ENCODE data around the gene SLC26A3. TPM values are rescaled to one million over a fixed set of nuclear protein-coding genes. Genes with fewer than 3 reads are reported as not detected.
A peak's percentile ranks its signal among the peaks of the same experiment; 100 is the strongest.

Gene SLC26A3
- total and polyA plus RNA-seq, 9 donors = 0.07 to 10.8 (median 0.14) TPM; not detected in 4

DNA sequence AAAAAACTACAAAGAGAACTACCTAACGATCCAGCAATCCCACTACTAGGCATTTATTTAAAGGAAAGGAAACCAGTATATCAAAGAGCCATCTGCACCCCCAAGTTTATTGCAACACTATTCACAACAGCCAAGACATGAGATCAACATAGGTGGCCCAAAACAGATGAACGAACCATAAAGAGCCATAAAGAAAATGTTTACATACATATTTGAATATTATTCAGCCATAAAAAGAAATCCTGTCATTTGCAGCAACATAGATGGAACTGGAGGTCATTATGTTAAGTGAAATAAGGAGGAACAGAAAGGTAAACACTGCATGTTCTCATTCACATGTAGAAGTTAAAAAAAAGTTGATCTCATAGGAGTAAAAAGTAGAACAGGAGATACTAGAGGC, 15.6 kb upstream of the SLC26A3 start:
- no peak overlapping the region for H3K27ac ChIP-seq (ENCODE audit: low read length)
- WGBS (ENCODE audit: insufficient coverage) = no CpG with 5 or more reads among the region's 2 CpGs

DNA sequence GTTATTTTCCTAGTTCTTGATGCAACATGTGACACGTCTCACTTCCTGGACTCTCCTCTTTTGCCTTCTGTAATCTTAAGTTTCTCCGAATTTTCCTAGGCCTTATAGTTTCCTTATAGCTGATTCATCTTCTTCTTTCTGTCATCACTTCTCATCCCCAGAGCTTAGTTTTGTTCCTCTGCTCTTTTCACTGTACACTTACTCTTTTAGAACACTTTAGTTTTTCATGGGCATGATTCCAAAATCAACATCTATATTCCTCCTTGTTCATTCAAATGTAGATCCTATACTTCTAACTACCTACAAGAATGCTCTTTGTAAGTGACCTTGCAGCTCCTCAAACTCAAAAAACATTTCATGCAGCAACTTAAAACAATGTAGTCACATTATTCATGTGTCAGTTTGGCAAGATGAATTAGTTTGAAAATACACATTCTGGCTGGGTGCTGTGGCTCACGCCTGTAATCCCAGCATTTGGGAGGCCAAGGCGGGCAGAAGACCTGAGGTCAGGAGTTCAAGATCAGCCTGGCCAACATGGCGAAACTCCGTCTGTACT, 13.1 kb upstream of the SLC26A3 start:
- DNase-seq = peak; percentile 58
- 42% methylated on average over 6 of the region's 6 CpGs for WGBS (ENCODE audit: insufficient coverage)

More for the DNA sequence above, 15.6 kb upstream of the SLC26A3 start:
- no peak for DNase-seq
- no peaks in the 10 kb centered on the region for H3K36me3 ChIP-seq (ENCODE audit: control insufficient read depth, insufficient read depth, low read length)
- H3K4me1 ChIP-seq (ENCODE audit: control insufficient read depth, insufficient read depth, low read length) = no peaks in the 10 kb centered on the region
- no peaks in the 10 kb centered on the region for H3K9me3 ChIP-seq (replicated peaks; ENCODE audit: control insufficient read depth, low read depth, low read length)
- H3K4me3 ChIP-seq (ENCODE audit: low read length) = no peak overlapping the region
- H3K27me3 ChIP-seq (ENCODE audit: control insufficient read depth, insufficient read depth, low read length) = no peaks in the 10 kb centered on the region

DNA sequence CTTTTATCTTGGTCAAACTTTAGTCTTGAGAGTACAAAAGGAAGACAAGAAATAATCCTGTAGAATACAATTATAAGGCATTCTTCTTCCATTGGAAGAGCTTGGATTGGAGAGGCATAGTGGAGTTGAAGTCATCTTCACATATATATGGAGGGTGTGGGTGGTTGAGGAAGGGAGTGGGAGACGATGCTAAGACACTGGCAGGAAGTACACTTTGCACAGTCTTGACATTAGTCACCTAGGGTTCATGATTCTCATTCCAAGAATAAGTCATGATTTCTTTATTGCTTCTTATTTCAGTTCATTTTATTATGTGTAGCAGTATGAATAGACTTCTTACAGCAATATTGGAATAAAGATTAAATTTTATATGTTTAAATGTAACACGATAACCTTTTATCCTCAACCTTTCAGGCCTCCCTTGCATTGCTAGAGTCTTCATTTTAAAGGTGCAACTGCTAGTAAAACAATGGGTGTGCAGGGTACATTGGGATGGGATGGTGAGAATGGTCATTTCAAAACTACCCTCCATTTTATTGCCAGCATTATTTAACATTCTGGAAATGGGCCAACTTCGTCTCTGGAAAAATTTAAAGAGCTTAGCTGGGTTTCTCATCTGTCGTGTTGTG, 12.3 kb upstream of the SLC26A3 start:
- no CpG with 5 or more reads among the region's 4 CpGs for WGBS (ENCODE audit: insufficient coverage)
- no peak for DNase-seq
- no peaks in the 10 kb centered on the region for H3K36me3 ChIP-seq (ENCODE audit: control insufficient read depth, insufficient read depth, low read length)
- H3K27ac ChIP-seq (ENCODE audit: low read length) = no peak overlapping the region
- H3K4me1 ChIP-seq (ENCODE audit: control insufficient read depth, insufficient read depth, low read length) = no peaks in the 10 kb centered on the region
- no peaks in the 10 kb centered on the region for H3K27me3 ChIP-seq (ENCODE audit: control insufficient read depth, insufficient read depth, low read length)
- H3K9me3 ChIP-seq (replicated peaks; ENCODE audit: control insufficient read depth, low read depth, low read length) = no peaks in the 10 kb centered on the region
- H3K4me3 ChIP-seq (ENCODE audit: low read length) = no peak overlapping the region

More for the DNA sequence above, 13.1 kb upstream of the SLC26A3 start:
- Histone ChIP-seq H3K27me3 (ENCODE audit: control insufficient read depth, insufficient read depth, low read length) (no peaks in the 10 kb centered on the region), H3K4me3 (ENCODE audit: low read length) (no peak overlapping the region), H3K27ac (ENCODE audit: low read length) (no peak overlapping the region), H3K9me3 (replicated peaks; ENCODE audit: control insufficient read depth, low read depth, low read length) (no peaks in the 10 kb centered on the region), H3K36me3 (ENCODE audit: control insufficient read depth, insufficient read depth, low read length) (no peaks in the 10 kb centered on the region), H3K4me1 (ENCODE audit: control insufficient read depth, insufficient read depth, low read length) (no peaks in the 10 kb centered on the region)

DNA sequence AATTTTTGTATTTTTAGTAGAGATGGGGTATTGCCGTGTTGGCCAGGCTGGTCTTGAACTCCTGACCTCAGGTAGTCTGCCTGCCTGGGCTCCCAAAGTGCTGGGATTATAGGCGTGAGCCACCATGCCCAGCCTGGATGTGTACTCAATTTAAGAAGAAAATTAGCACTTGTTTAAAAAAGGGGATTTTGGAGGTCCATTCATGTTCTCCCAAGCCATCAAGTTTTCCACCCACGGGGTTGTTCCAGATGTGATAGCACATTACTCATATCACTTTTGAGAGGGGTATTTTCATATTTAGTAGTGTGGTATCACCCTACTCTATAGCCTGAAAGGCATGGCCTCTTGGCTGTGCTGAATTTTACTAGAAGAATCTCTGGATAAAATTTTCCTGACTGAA, 10.5 kb upstream of the SLC26A3 start:
- H3K4me3 ChIP-seq (ENCODE audit: low read length) = no peak overlapping the region
- no peak for DNase-seq
- 82% methylated on average over 2 of the region's 3 CpGs for WGBS (ENCODE audit: insufficient coverage)
- no peaks in the 10 kb centered on the region for H3K4me1 ChIP-seq (ENCODE audit: control insufficient read depth, insufficient read depth, low read length)
- H3K36me3 ChIP-seq (ENCODE audit: control insufficient read depth, insufficient read depth, low read length) = no peaks in the 10 kb centered on the region
- no peaks in the 10 kb centered on the region for H3K27me3 ChIP-seq (ENCODE audit: control insufficient read depth, insufficient read depth, low read length)
- H3K27ac ChIP-seq (ENCODE audit: low read length) = no peak overlapping the region
- no peaks in the 10 kb centered on the region for H3K9me3 ChIP-seq (replicated peaks; ENCODE audit: control insufficient read depth, low read depth, low read length)

DNA sequence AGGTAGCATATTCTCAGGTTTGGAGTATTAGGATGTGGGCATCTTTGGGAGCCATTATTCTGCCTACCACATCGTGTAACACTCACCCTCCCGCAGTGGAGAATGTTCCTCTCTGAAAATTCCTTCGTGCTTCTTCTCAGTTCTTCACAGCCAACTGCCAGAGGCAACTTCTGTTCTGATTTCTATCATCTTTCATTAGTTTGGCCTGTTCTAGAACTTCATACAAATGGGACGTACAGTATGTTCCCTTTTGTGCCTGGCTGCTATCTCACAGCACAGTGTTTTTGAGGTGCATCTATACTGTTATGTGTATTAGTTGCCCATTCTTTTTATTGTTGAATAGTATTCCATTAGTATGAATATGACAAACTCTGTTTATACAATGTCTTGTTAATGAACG, 8.9 kb upstream of the SLC26A3 start:
- H3K36me3 ChIP-seq (ENCODE audit: control insufficient read depth, insufficient read depth, low read length) = no peaks in the 10 kb centered on the region
- no peaks in the 10 kb centered on the region for H3K9me3 ChIP-seq (replicated peaks; ENCODE audit: control insufficient read depth, low read depth, low read length)
- H3K4me1 ChIP-seq (ENCODE audit: control insufficient read depth, insufficient read depth, low read length) = no peaks in the 10 kb centered on the region
- H3K4me3 ChIP-seq (ENCODE audit: low read length) = no peak overlapping the region
- no peak for DNase-seq
- WGBS (ENCODE audit: insufficient coverage) = 77% methylated on average over 2 of the region's 5 CpGs
- H3K27me3 ChIP-seq (ENCODE audit: control insufficient read depth, insufficient read depth, low read length) = no peaks in the 10 kb centered on the region
- H3K27ac ChIP-seq (ENCODE audit: low read length) = no peak overlapping the region

DNA sequence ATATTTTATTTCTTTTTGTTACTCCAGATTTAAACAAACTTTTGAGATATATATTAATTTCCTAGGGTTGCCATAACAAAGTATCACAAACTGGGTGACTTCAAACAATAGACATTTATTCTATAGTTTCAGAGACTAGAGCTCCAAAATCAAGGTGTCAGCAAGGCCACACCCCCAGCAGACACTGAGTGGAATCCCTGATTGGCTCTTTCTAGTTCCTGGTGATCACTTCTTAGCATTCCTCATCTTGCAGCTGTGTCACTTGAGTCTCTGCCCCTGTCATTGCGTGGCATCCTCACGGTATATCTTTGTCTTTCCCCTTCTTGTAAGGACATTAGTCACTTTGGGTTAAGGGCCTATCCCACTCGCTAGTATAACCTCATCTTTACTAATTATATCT, 7.6 kb upstream of the SLC26A3 start:
- H3K27ac ChIP-seq (ENCODE audit: low read length) = no peak overlapping the region
- no peak overlapping the region for H3K4me3 ChIP-seq (ENCODE audit: low read length)
- WGBS (ENCODE audit: insufficient coverage) = no CpG with 5 or more reads among the region's 3 CpGs
- no peaks in the 10 kb centered on the region for H3K9me3 ChIP-seq (replicated peaks; ENCODE audit: control insufficient read depth, low read depth, low read length)
- DNase-seq = no peak
- H3K27me3 ChIP-seq (ENCODE audit: control insufficient read depth, insufficient read depth, low read length) = no peaks in the 10 kb centered on the region
- no peaks in the 10 kb centered on the region for H3K4me1 ChIP-seq (ENCODE audit: control insufficient read depth, insufficient read depth, low read length)
- H3K36me3 ChIP-seq (ENCODE audit: control insufficient read depth, insufficient read depth, low read length) = no peaks in the 10 kb centered on the region

DNA sequence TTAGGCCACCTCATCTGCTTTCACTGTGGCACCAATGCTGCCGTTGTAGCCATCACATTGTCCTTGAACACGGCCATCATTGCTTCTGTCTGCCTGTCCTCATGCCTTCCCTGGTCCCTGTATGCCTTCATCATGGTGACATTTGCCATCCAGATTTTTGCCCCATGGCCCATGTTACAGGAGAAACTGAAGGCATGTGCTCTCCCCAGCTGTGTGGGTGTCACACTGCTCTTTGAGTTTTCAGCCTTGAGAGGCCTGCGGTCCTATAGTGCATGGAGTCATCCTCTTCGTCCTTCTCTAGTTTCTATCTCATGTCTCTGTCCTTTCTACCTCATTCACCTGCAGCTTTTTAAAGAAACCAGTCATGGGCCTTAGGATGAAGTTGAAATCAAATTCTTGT, 6.2 kb upstream of the SLC26A3 start:
- 87% methylated on average over 4 of the region's 4 CpGs for WGBS (ENCODE audit: insufficient coverage)
- no peak overlapping the region for H3K4me3 ChIP-seq (ENCODE audit: low read length)
- no peak overlapping the region for H3K27ac ChIP-seq (ENCODE audit: low read length)
- H3K4me1 ChIP-seq (ENCODE audit: control insufficient read depth, insufficient read depth, low read length) = no peaks in the 10 kb centered on the region
- no peaks in the 10 kb centered on the region for H3K36me3 ChIP-seq (ENCODE audit: control insufficient read depth, insufficient read depth, low read length)
- DNase-seq = no peak
- H3K9me3 ChIP-seq (replicated peaks; ENCODE audit: control insufficient read depth, low read depth, low read length) = no peaks in the 10 kb centered on the region
- H3K27me3 ChIP-seq (ENCODE audit: control insufficient read depth, insufficient read depth, low read length) = no peaks in the 10 kb centered on the region

DNA sequence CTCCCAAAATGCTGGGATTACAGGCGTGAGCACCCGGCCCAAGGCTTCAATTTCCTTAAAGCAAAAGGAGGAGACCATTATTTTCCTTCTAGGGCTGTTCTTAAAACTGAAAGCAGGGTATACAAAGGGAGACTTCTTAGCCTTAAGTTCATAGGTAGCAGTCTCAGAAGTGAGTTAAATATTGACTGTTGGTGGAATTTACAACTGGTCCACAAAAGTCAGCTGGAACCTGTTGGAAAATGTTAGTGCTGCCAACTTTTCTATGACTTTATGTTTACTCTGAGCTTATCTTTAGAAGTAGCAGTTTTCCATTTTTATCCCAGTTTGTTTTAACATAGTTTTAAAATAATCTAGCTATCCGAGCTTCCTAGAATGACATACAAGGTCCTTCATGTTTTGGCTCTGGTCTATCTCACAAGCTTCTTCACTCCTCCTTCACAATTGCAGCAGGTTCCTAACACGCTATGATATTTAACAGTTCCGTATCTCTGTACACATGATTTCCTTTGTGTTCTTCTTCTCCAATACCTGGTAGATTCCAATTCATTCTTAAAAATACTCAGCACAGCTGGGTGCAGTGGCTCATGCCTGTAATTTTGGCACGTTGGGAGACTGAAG, 3.3 kb downstream of the SLC26A3 start:
- H3K4me3 ChIP-seq (ENCODE audit: low read length) = no peak overlapping the region
- H3K36me3 ChIP-seq (ENCODE audit: control insufficient read depth, insufficient read depth, low read length) = no peaks in the 10 kb centered on the region
- no peaks in the 10 kb centered on the region for H3K4me1 ChIP-seq (ENCODE audit: control insufficient read depth, insufficient read depth, low read length)
- no peaks in the 10 kb centered on the region for H3K9me3 ChIP-seq (replicated peaks; ENCODE audit: control insufficient read depth, low read depth, low read length)
- no peak overlapping the region for H3K27ac ChIP-seq (ENCODE audit: low read length)
- H3K27me3 ChIP-seq (ENCODE audit: control insufficient read depth, insufficient read depth, low read length) = peaks cover 2% of the 10 kb centered on the region
- WGBS (ENCODE audit: insufficient coverage) = 72% methylated on average over 3 of the region's 6 CpGs
- DNase-seq = no peak

DNA sequence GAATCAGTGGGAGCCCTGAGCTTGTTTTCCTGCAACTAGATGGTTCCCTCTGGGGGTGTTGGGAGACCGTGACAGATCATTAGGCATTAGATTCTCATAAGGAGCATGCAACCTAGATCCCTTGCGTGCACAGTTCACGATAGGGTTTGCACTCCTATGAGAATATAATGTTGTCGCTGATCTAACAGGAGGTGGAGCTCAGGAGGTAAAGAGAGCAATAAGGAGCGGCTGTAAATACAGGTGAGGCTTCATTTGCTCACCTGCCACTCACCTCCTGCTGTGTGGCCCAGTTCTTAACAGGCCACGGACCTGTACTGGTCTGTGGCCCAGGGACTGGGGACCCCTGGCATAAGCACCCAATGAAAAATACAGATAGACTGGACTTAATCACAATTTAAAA, 10.7 kb downstream of the SLC26A3 start:
- no peaks in the 10 kb centered on the region for H3K36me3 ChIP-seq (ENCODE audit: control insufficient read depth, insufficient read depth, low read length)
- H3K27me3 ChIP-seq (ENCODE audit: control insufficient read depth, insufficient read depth, low read length) = no peaks in the 10 kb centered on the region
- H3K27ac ChIP-seq (ENCODE audit: low read length) = no peak overlapping the region
- 74% methylated on average over 4 of the region's 6 CpGs for WGBS (ENCODE audit: insufficient coverage)
- DNase-seq = no peak
- H3K9me3 ChIP-seq (replicated peaks; ENCODE audit: control insufficient read depth, low read depth, low read length) = no peaks in the 10 kb centered on the region
- H3K4me1 ChIP-seq (ENCODE audit: control insufficient read depth, insufficient read depth, low read length) = no peaks in the 10 kb centered on the region
- no peak overlapping the region for H3K4me3 ChIP-seq (ENCODE audit: low read length)

DNA sequence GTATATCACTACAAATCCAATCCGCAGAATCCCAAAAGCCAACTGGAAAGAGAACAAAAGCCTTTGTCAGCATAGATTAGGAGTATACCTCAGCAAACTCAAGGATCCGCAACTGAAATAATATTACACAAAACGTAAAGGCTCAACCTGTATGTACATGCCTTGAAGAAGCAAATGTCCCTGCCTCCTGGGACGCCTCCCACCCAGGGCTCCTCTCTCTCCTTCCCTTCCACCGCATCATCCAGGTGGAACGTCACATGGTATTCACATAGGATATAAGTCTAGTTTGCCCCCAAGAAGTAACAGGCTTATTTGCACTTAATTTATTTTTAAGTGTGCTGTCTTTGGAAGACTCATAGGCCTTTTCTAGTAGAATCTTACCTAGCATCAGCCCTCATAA, 13.4 kb downstream of the SLC26A3 start:
- whole genome bisulfite sequencing (ENCODE audit: insufficient coverage) = no CpG with 5 or more reads among the region's 6 CpGs
- DNase-seq = no peak

More for the DNA sequence above, 13.4 kb downstream of the SLC26A3 start:
- no peaks in the 10 kb centered on the region for H3K36me3 ChIP-seq (ENCODE audit: control insufficient read depth, insufficient read depth, low read length)
- H3K4me3 ChIP-seq (ENCODE audit: low read length) = no peak overlapping the region
- H3K4me1 ChIP-seq (ENCODE audit: control insufficient read depth, insufficient read depth, low read length) = no peaks in the 10 kb centered on the region
- H3K27me3 ChIP-seq (ENCODE audit: control insufficient read depth, insufficient read depth, low read length) = peaks cover 2% of the 10 kb centered on the region
- no peaks in the 10 kb centered on the region for H3K9me3 ChIP-seq (replicated peaks; ENCODE audit: control insufficient read depth, low read depth, low read length)
- H3K27ac ChIP-seq (ENCODE audit: low read length) = no peak overlapping the region

All from muscle of leg (tissue), 11 donors.